ENCODE results near the gene EIF4A3.

DNA sequence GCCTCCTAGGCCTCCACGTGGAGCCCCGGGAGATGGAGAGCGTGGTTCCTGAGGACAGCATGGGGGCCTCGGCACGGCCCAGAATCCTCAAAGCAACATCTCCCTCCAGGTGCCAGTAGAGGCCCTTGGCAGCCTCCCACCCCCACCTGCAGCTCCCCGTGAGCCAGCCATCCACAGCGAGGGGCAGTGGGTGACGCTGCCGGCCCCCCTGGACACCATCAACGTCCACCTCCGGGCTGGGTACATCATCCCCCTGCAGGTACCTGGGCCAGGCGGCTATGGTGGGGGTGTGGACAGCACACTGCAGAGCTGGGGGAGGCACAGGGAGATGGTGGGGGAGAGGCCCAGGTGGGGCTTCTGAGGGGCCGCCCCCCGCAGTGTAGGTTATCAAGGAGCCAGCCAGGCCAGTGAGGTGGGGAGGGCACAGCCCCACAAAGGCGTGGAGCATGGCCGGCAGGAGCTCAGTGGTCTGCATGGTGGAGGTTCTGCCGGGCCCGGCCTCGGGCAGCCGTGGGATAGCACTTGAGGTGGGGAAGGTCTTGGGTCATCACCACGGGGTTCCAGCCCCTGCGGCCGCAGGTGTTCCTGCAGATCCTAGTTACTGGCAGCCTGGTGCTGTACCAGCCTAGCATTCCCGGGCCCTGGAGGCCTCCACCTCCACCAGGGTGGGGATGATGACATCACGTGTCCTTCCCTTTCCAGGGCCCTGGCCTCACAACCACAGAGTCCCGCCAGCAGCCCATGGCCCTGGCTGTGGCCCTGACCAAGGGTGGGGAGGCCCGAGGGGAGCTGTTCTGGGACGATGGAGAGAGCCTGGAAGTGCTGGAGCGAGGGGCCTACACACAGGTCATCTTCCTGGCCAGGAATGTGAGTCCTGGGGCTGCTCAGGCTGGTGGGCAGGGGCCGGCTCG is 29.2 kb downstream of the EIF4A3 start:
- TF ChIP-seq, protein P1, sequence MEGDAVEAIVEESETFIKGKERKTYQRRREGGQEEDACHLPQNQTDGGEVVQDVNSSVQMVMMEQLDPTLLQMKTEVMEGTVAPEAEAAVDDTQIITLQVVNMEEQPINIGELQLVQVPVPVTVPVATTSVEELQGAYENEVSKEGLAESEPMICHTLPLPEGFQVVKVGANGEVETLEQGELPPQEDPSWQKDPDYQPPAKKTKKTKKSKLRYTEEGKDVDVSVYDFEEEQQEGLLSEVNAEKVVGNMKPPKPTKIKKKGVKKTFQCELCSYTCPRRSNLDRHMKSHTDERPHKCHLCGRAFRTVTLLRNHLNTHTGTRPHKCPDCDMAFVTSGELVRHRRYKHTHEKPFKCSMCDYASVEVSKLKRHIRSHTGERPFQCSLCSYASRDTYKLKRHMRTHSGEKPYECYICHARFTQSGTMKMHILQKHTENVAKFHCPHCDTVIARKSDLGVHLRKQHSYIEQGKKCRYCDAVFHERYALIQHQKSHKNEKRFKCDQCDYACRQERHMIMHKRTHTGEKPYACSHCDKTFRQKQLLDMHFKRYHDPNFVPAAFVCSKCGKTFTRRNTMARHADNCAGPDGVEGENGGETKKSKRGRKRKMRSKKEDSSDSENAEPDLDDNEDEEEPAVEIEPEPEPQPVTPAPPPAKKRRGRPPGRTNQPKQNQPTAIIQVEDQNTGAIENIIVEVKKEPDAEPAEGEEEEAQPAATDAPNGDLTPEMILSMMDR (IDR thresholded peaks at IDR 0.05; ENCODE audit: low read length) = no peak
- no peak for TF ChIP-seq EZH2 (IDR thresholded peaks at IDR 0.05; ENCODE audit: borderline replicate concordance, low read length)

Data from OCI-LY1 (cell line).